Inferior parietal cortex (tissue), 1 donor: Measurements from ENCODE around the gene SPHK2.
"Not testable (repeated sequence)": the region's sequence is repeated elsewhere in the genome, so short reads cannot be mapped to it uniquely, and the experiment has no call there.

Experiments
- DNase-seq: peaks from one replicate; pipeline ENCODE4 v3.0.0-alpha.2; 2016; ENCODE audit errors: extremely low spot score

SPHK2 gene

DNA sequence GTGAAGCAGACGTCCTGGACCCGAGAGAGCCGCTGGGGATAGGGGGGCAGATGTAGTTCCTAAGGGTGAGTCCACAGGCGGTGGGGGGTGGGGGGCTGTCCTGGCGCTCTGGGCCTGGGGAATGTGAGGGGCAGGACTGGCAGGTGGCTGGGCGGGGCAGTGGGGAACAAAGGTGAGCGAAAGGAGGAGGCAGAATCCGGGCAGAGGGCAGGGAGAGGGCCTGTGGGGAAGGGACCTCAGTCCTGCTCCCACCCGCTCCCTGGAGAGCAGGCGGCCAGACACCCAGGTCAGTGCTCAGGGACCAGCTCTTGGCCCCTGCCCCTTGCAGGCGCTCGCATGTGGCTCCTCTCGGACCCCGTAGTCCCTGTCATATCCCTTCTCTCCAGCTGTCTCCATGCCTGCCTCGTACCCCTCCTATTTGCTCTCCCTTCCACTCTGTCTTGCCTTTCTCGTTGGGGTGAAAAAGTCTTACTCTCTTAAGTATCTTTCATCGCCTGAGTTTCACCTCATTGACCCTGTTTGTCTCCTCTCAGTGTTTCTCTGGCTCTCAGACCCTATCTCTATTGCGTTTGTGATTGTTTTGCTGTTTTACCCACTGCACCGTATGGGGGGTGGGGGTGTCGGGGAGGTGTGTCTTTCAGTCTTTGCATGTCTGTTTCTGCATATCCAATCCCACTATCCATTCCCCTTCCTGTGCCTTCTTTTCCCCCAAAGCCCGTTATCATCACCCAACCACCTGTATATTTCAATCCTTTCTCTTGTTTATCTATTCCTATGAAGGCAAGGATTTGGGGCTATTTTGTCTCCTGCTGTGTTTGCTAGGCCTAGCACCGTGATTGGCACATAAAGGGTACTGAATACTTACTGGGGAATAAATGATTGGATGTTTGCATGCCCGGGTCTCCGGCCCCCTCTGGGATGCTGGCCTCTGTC is 5.8 kb downstream of the SPHK2 start:
- no peak for DNase-seq

- DNase-seq, result no peak
Observed at GRCh38 chr19:48625891-48626327, 6.6 kb downstream of the SPHK2 start.

GRCh38 chr19:48627201-48627864 is 8.0 kb downstream of the SPHK2 start:
- DNase-seq, result no peak

DNA sequence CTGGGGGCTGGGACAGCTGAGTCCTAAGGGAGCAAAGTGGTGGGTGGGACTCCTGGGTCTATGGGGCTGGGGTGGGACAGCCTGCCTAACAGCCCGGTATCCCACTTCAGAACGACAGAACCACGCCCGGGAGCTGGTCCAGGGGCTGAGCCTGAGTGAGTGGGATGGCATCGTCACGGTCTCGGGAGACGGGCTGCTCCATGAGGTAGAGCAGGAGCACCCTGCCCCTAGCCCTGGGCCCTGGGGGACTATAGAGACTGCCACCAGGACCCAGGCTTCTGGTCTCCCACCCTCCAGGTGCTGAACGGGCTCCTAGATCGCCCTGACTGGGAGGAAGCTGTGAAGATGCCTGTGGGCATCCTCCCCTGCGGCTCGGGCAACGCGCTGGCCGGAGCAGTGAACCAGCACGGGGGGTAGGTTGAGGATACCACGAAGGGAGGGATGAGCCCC is 8.6 kb downstream of the SPHK2 start:
- no peak for DNase-seq

DNA sequence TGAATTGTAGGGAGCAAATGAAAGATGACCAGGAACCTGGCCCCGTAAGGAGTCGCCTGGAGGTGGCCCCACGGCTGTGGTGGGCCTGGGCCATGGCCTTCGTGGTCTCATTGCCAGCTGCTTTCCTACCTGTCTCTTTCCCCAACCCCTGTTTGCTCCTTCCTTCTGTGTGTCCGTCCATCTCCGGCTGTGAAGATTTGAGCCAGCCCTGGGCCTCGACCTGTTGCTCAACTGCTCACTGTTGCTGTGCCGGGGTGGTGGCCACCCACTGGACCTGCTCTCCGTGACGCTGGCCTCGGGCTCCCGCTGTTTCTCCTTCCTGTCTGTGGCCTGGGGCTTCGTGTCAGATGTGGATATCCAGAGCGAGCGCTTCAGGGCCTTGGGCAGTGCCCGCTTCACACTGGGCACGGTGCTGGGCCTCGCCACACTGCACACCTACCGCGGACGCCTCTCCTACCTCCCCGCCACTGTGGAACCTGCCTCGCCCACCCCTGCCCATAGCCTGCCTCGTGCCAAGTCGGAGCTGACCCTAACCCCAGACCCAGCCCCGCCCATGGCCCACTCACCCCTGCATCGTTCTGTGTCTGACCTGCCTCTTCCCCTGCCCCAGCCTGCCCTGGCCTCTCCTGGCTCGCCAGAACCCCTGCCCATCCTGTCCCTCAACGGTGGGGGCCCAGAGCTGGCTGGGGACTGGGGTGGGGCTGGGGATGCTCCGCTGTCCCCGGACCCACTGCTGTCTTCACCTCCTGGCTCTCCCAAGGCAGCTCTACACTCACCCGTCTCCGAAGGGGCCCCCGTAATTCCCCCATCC is 9.4 kb downstream of the SPHK2 start:
- no peak for DNase-seq

DNA sequence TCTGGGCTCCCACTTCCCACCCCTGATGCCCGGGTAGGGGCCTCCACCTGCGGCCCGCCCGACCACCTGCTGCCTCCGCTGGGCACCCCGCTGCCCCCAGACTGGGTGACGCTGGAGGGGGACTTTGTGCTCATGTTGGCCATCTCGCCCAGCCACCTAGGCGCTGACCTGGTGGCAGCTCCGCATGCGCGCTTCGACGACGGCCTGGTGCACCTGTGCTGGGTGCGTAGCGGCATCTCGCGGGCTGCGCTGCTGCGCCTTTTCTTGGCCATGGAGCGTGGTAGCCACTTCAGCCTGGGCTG is 9.9 kb downstream of the SPHK2 start:
- DNase-seq, result no peak

GRCh38 chr19:48629599-48630295 is 10.4 kb downstream of the SPHK2 start:
- DNase-seq, result no peak

- DNase-seq, result no peak
Observed at GRCh38 chr19:48630296-48631063, 11.2 kb downstream of the SPHK2 start.

DNA sequence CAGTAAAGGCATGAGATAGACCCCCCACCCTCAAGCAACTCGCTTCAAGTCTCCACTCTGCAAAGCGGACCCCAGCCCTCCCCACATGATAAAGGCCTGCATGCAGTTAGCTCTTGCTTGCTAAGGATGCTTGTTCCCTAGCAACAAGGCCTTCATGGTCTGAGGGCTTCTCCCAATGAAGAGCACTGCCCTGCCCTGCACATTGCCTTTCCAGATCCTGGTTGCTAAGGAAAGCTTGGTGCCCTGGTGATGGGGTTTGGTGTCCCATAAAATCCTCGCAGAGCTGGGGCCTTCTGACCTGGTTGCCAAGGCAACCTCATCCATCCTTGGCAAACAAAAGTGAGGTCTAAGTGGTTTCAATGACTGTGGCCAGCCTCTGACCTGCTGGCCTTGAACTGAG is 11.9 kb downstream of the SPHK2 start:
- no peak for DNase-seq

DNA sequence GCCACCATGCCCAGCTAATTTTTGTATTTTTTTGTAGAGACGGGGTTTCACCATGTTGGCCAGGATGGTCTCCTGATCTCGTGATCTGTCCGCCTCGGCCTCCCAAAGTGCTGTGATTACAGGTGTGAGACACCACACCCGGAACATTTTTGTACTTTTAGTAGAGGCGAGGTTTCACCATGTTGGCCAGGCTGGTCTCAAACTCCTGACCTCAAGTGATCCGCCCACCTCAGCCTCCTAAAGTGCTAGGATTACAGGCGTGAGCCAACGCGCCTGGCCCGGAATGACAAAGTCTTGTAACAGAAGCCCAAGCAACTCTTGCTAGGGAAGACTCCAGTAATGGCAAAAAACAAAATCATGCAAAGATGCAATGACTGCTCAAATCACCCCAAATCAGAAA is 13.0 kb downstream of the SPHK2 start:
- DNase-seq, result not testable (repeated sequence)

GRCh38 chr19:48632692-48633147 is 13.4 kb downstream of the SPHK2 start:
- no peak for DNase-seq

DNA sequence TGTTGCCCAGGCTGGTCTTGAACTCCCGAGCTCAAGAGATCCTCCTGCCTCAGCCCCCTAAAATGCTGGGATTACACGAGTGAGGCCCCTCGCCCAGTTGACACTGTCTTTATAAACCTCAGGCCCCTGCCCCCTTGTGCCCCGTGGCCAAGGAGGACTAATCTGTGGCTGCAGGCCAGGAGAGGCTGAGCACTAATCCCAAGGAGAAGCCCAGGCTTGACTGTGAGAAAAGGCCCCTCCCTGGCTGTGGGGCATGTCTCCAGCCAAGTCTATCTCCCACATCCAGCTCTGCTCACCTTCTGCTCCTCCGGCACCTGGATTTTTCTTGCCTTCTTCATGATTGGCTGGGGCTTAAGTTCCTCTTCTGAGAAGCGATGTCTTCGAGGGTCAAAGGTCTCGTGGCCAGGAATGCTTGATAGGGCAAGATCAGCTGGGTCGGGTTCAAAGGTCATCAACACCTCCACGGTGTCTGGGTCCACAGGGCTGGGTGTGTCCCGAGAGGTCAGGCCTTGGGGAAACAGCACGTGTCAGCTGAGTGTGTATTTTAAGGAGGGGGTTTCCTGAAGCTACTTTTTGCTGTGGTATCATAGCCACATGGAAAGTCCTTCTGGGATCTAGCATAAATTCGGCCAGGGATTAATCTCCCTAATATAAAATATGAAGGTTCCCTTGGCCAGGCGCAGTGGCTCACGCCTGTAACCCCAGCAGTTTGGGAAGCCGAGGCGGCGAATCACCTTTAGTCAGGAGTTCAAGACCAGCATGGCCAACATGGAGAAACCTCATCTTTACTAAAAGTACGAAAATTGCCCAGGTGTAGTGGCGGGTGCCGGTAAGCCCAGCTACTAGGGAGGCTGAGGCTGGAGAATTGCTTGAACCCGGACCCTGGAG is 14.1 kb downstream of the SPHK2 start:
- no peak for DNase-seq

- DNase-seq, result no peak
Observed at GRCh38 chr19:48634036-48634342, 14.7 kb downstream of the SPHK2 start.

- DNase-seq, result peak; percentile 88
Observed at GRCh38 chr19:48634424-48635262, 15.3 kb downstream of the SPHK2 start.

GRCh38 chr19:48635263-48635965 is 16.1 kb downstream of the SPHK2 start:
- no peak for DNase-seq

DNA sequence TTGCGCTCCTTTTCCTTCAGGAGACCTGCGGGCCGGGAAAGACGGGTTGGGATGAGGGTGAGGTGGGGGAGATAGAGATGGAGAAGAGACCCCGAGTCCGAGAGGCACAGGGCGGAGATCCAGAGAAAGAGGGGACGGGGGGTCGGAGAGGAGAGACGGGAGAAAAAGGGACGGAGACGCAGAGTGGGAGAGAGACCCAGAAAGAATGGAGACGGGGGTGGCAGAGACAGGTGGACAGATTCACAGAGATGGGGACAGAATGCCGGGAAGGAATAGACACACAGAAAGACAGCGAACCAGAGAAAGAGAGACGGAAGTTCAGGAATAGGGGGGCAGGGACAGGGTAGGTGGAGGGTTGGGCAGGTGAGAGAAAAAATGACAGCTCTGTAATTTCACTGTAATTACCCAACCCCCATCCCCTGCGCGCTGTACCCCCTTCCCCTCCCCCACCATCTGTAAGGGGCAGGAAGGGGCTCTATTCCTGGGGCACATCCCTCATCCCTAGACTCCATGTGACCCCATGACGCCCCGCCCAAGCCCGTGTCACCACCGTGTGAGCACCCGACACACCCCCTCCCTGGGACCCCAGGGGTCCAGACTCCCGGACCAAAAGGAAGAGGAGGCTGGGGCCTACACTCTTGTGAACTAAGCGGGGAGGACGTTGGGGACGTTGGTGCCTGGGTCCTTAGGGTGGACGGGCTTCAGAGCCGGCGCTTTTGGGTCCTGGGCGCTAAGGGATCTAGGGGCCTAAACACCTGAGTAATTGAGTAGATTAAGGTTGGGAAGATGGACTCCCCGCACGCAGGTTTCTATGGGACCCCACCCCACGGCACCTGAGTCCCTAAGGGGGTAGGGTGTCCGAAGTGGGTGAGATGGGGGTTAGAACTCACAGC is 16.9 kb downstream of the SPHK2 start:
- DNase-seq, result no peak

DNA sequence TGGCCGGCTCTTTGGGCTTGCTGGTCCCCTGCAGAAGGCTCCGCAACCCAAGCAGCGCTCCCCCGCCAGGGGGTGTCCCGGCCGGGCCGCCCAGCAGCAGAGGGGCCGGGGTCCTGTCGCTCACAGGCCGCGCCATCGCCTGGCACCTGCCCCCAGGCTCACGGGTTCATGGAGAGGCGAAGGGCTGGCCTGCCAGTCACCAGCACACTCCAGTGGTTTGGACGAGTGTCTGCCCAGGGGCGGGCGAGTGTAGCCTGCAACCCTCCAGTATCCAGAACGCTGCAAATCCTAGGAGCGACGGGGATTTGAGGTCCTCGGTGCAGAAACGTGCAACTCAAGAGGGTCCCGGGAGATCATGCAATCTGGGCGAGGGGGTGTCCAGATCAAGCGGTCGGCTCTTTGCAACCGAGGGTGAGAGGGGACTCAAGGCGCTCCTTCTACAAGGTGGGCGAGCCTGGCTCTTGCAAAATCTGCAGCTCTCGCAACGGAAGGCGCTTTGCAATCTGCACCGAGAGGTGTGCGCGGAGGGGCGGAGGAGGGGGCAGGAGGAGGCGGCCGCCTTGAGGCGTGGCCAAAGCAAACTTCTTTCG is 17.6 kb downstream of the SPHK2 start, which contains the start of gene DBP:
Gene DBP (minus strand): TSS at position 521 of the 590 bp plus-strand sequence. CDS start 385 bp downstream, at position 136.
- DNase-seq, result no peak
